Measurements from ENCODE around the gene SMPD3. TPM values are rescaled to one million over a fixed set of nuclear protein-coding genes. Genes with fewer than 3 reads are reported as not detected.

The SMPD3 gene
- total and polyA plus RNA-seq, 9 donors: 0.40 to 31.4 (median 2.2) TPM

GRCh38 chr16:68422396-68422960 lies 25.8 kb downstream of the SMPD3 start:
- no peak overlapping the region for H3K27ac ChIP-seq
- no peak for TF ChIP-seq CTCF (IDR thresholded peaks at IDR 0.05)
- no peak for TF ChIP-seq POLR2A (IDR thresholded peaks at IDR 0.05)
- TF ChIP-seq EP300 (IDR thresholded peaks at IDR 0.05): no peak
- H3K9me3 ChIP-seq: no peaks in the 10 kb centered on the region
- H3K4me1 ChIP-seq (ENCODE audit: insufficient read depth): no peaks in the 10 kb centered on the region
- H3K36me3 ChIP-seq: no peaks in the 10 kb centered on the region
- WGBS, 3 donors: 87 to 89% (median 88%) methylated on average over 4 of the region's 4 CpGs
- intact Hi-C loops (cut with DNase I): no loop called here
- H3K4me3 ChIP-seq: no peak overlapping the region
- H3K27me3 ChIP-seq: no peaks in the 10 kb centered on the region
- no peak for DNase-seq

GRCh38 chr16:68421076-68421475 lies 27.2 kb downstream of the SMPD3 start:
- no peak overlapping the region for H3K4me3 ChIP-seq
- no peaks in the 10 kb centered on the region for H3K36me3 ChIP-seq
- WGBS, 3 donors: 87 to 96% (median 94%) methylated on average over 5 of the region's 5 CpGs
- H3K27me3 ChIP-seq: no peaks in the 10 kb centered on the region
- H3K9me3 ChIP-seq: no peaks in the 10 kb centered on the region
- TF ChIP-seq POLR2A (IDR thresholded peaks at IDR 0.05) (no peak), EP300 (IDR thresholded peaks at IDR 0.05) (no peak), CTCF (IDR thresholded peaks at IDR 0.05) (no peak)
- no peaks in the 10 kb centered on the region for H3K4me1 ChIP-seq (ENCODE audit: insufficient read depth)
- intact Hi-C loops (cut with DNase I): no loop called here
- no peak overlapping the region for H3K27ac ChIP-seq
- no peak for DNase-seq

- H3K36me3 ChIP-seq: no peaks in the 10 kb centered on the region
- no peaks in the 10 kb centered on the region for H3K4me1 ChIP-seq (ENCODE audit: insufficient read depth)
- 89 to 93% (median 90%) methylated on average over 4 of the region's 4 CpGs for WGBS, 3 donors
- no peak for DNase-seq
- H3K27ac ChIP-seq: no peak overlapping the region
- no peaks in the 10 kb centered on the region for H3K27me3 ChIP-seq
- no peaks in the 10 kb centered on the region for H3K9me3 ChIP-seq
- H3K4me3 ChIP-seq: no peak overlapping the region
- no peak for TF ChIP-seq CTCF (IDR thresholded peaks at IDR 0.05)
- TF ChIP-seq EP300 (IDR thresholded peaks at IDR 0.05): no peak
- TF ChIP-seq POLR2A (IDR thresholded peaks at IDR 0.05): no peak
- intact Hi-C loops (cut with DNase I): no loop called here
Measured at GRCh38 chr16:68420366-68420942, 27.9 kb downstream of the SMPD3 start.

- WGBS, 3 donors: 75 to 78% (median 75%) methylated on average over 11 of the region's 11 CpGs
- peaks cover 8% of the 10 kb centered on the region for H3K4me1 ChIP-seq (ENCODE audit: insufficient read depth)
- no peaks in the 10 kb centered on the region for H3K36me3 ChIP-seq
- no peak overlapping the region for H3K27ac ChIP-seq
- H3K27me3 ChIP-seq: no peaks in the 10 kb centered on the region
- no peak for TF ChIP-seq POLR2A (IDR thresholded peaks at IDR 0.05)
- TF ChIP-seq CTCF (IDR thresholded peaks at IDR 0.05): no peak
- TF ChIP-seq EP300 (IDR thresholded peaks at IDR 0.05): no peak
- no peak overlapping the region for H3K4me3 ChIP-seq
- intact Hi-C loops (cut with DNase I): no loop called here
- DNase-seq: no peak
- no peaks in the 10 kb centered on the region for H3K9me3 ChIP-seq
Measured at GRCh38 chr16:68417711-68418301, 30.5 kb downstream of the SMPD3 start.
